Neural progenitor cell (in vitro differentiated cells): Measurements from ENCODE around the gene PRSS22. TPM values are rescaled to one million over a fixed set of nuclear protein-coding genes. Genes with fewer than 3 reads are reported as not detected.

Experiments used
- DNase-seq: peaks from one replicate; pipeline ENCODE4 v3.0.0-alpha.2; 2016; ENCODE audit warnings: low spot score
- H2AFZ ChIP-seq: fragments of 200-600 bp; sonication (generic); replicated peaks from 2 replicates; pipeline ENCODE4 v1.6.1; 2016; ENCODE audit warnings: antibody characterized with exemption
- H3F3A ChIP-seq: fragments of 200-600 bp; sonication (generic); 2 replicates; pipeline ENCODE4 v1.6.1; 2016; ENCODE audit warnings: antibody characterized with exemption, low read depth
- H3K27ac ChIP-seq: fragments of 200-600 bp; sonication (generic); 2 replicates; pipeline ENCODE4 v1.5.1; 2016; ENCODE audit warnings: mild to moderate bottlenecking
- H3K27me3 ChIP-seq: fragments of 200-600 bp; sonication (generic); 2 replicates; pipeline ENCODE4 v1.6.1; 2016; ENCODE audit warnings: mild to moderate bottlenecking, moderate library complexity
- H3K36me3 ChIP-seq: fragments of 200-600 bp; sonication (generic); 2 replicates; pipeline ENCODE4 v1.5.1; 2016
- H3K4me1 ChIP-seq: fragments of 200-600 bp; sonication (generic); 2 replicates; pipeline ENCODE4 v1.6.1; 2016; ENCODE audit warnings: mixed run types
- H3K4me2 ChIP-seq: fragments of 200-600 bp; sonication (generic); 2 replicates; pipeline ENCODE4 v1.6.1; 2016
- H3K4me3 ChIP-seq: fragments of 200-600 bp; sonication (generic); 2 replicates; pipeline ENCODE4 v1.5.1; 2016
- H3K79me2 ChIP-seq: fragments of 200-600 bp; sonication (generic); 2 replicates; pipeline ENCODE4 v1.6.1; 2016; ENCODE audit warnings: low read depth
- H3K9ac ChIP-seq: fragments of 200-600 bp; sonication (generic); 2 replicates; pipeline ENCODE4 v1.6.1; 2016
- H3K9me3 ChIP-seq: fragments of 200-600 bp; sonication (generic); 2 replicates; pipeline ENCODE4 v1.5.1; 2016; ENCODE audit warnings: low read depth
- H4K20me1 ChIP-seq: fragments of 200-600 bp; sonication (generic); 2 replicates; pipeline ENCODE4 v1.6.1; 2016; ENCODE audit warnings: low read depth
- H3K27ac Mint-ChIP-seq: 3 replicates; pipeline ENCODE4 v1.8.0; 2021; ENCODE audit warnings: mixed read lengths
- H3K27me3 Mint-ChIP-seq: 2 replicates; pipeline ENCODE4 v1.8.0; 2022; ENCODE audit warnings: low read depth, mild to moderate bottlenecking, inconsistent platforms, moderate library complexity, mixed read lengths; ENCODE audit not compliant: insufficient read depth
- H3K36me3 Mint-ChIP-seq: 3 replicates; pipeline ENCODE4 v1.8.0; 2021; ENCODE audit warnings: mixed read lengths
- H3K4me1 Mint-ChIP-seq: 3 replicates; pipeline ENCODE4 v1.8.0; 2021; ENCODE audit warnings: mixed read lengths
- H3K4me3 Mint-ChIP-seq: 3 replicates; pipeline ENCODE4 v1.8.0; 2021; ENCODE audit warnings: mild to moderate bottlenecking, moderate library complexity, mixed read lengths
- H3K9me3 Mint-ChIP-seq: 3 replicates; pipeline ENCODE4 v1.8.0; 2020; ENCODE audit warnings: mixed read lengths
- CTCF ChIP-seq: fragments of 200-600 bp; sonication (generic); IDR thresholded peaks from 2 replicates; pipeline ENCODE4 v1.5.1; 2017; ENCODE audit warnings: antibody characterized with exemption, mild to moderate bottlenecking
- EZH2 ChIP-seq: fragments of 200-600 bp; sonication (generic); IDR thresholded peaks from 2 replicates; pipeline ENCODE4 v1.6.1; 2017; ENCODE audit warnings: antibody characterized with exemption, mild to moderate bottlenecking, moderate library complexity
- EZH2phosphoT487 ChIP-seq: fragments of 200-600 bp; sonication (generic); IDR thresholded peaks from 2 replicates; pipeline ENCODE4 v1.6.1; 2017; ENCODE audit warnings: antibody characterized with exemption
- total RNA-seq: library from RNA; depleted of rRNA; stranded (reverse); fragments of >200 nt; gene quantifications from 2 replicates; pipeline ENCODE4 v1.2.3, GENCODE V29; 2015; ENCODE audit warnings: low replicate concordance

PRSS22 gene
- total RNA-seq, 1 donor from 2014 or later = not detected

GRCh38 chr16:2842340-2843000, 15.5 kb downstream of the PRSS22 start:
- Histone ChIP-seq H3K36me3 (no peaks in the 10 kb centered on the region), H3K4me3 (no peak overlapping the region), H3F3A (no peaks in the 10 kb centered on the region)

GRCh38 chr16:2841606-2842339, 16.2 kb downstream of the PRSS22 start:
- no peak overlapping the region for H3K9ac ChIP-seq
- H3K79me2 ChIP-seq = no peaks in the 10 kb centered on the region
- Mint-ChIP-seq H3K4me1 (peaks cover 8% of the 10 kb centered on the region), H3K27ac (no peak overlapping the region), H3K4me3 (no peak overlapping the region), H3K9me3 (no peaks in the 10 kb centered on the region), H3K27me3 (peaks cover 12% of the 10 kb centered on the region), H3K36me3 (no peaks in the 10 kb centered on the region)
- H4K20me1 ChIP-seq = no peaks in the 10 kb centered on the region
- TF ChIP-seq CTCF (no peak), EZH2phosphoT487 (no peak), EZH2 (no peak)
- H3K4me1 ChIP-seq = no peaks in the 10 kb centered on the region
- no peak overlapping the region for H3K4me2 ChIP-seq
- no peak overlapping the region for H3K4me3 ChIP-seq
- H3F3A ChIP-seq = no peaks in the 10 kb centered on the region
- peaks cover 25% of the 10 kb centered on the region for H3K27me3 ChIP-seq
- no peak overlapping the region for H2AFZ ChIP-seq
- no peak overlapping the region for H3K27ac ChIP-seq
- H3K36me3 ChIP-seq = no peaks in the 10 kb centered on the region
- no peaks in the 10 kb centered on the region for H3K9me3 ChIP-seq
- no peak for DNase-seq

More at GRCh38 chr16:2842340-2843000, 15.5 kb downstream of the PRSS22 start:
- Histone ChIP-seq H3K4me1 (no peaks in the 10 kb centered on the region), H3K27ac (no peak overlapping the region), H3K79me2 (no peaks in the 10 kb centered on the region), H3K9ac (no peak overlapping the region), H4K20me1 (no peaks in the 10 kb centered on the region), H3K4me2 (no peak overlapping the region), H3K27me3 (peaks cover 25% of the 10 kb centered on the region), H2AFZ (peak overlapping the region; percentile 82), H3K9me3 (no peaks in the 10 kb centered on the region)
- no peaks in the 10 kb centered on the region for H3K36me3 Mint-ChIP-seq
- peak; percentile 69 for DNase-seq
- no peak overlapping the region for H3K4me3 Mint-ChIP-seq
- no peaks in the 10 kb centered on the region for H3K9me3 Mint-ChIP-seq
- TF ChIP-seq EZH2phosphoT487 (no peak), CTCF (peak; percentile 64)
- H3K27me3 Mint-ChIP-seq = peaks cover 6% of the 10 kb centered on the region
- peaks cover 1% of the 10 kb centered on the region for H3K4me1 Mint-ChIP-seq
- H3K27ac Mint-ChIP-seq = no peak overlapping the region

GRCh38 chr16:2840914-2841313, 17.1 kb downstream of the PRSS22 start:
- Mint-ChIP-seq H3K27me3 (peaks cover 13% of the 10 kb centered on the region), H3K4me1 (peaks cover 9% of the 10 kb centered on the region), H3K4me3 (no peak overlapping the region), H3K27ac (no peak overlapping the region), H3K36me3 (no peaks in the 10 kb centered on the region), H3K9me3 (no peaks in the 10 kb centered on the region)
- Histone ChIP-seq H3K27me3 (peaks cover 25% of the 10 kb centered on the region), H3K36me3 (no peaks in the 10 kb centered on the region), H3K79me2 (no peaks in the 10 kb centered on the region), H3F3A (no peaks in the 10 kb centered on the region), H3K9me3 (no peaks in the 10 kb centered on the region), H2AFZ (no peak overlapping the region), H3K27ac (no peak overlapping the region), H3K4me1 (no peaks in the 10 kb centered on the region), H3K9ac (no peak overlapping the region), H4K20me1 (no peaks in the 10 kb centered on the region), H3K4me2 (no peak overlapping the region), H3K4me3 (no peak overlapping the region)
- DNase-seq = no peak
- TF ChIP-seq EZH2phosphoT487 (no peak), CTCF (no peak), EZH2 (no peak)
